Loucy (cell line): ENCODE data around the gene MSL1.

ENCODE experiments used
- H2AFZ ChIP-seq: fragments of 200-600 bp; sonication (generic); 2 replicates; pipeline ENCODE4 v1.6.0; 2016; ENCODE audit warnings: antibody characterized with exemption, mild to moderate bottlenecking, low read length, moderate library complexity
- H3F3A ChIP-seq: fragments of 200-600 bp; 2 replicates; pipeline ENCODE4 v1.6.0; 2016; ENCODE audit warnings: antibody characterized with exemption, low read depth, mild to moderate bottlenecking
- H3K27me3 ChIP-seq: fragments of 200-600 bp; sonication (generic); 2 replicates; pipeline ENCODE4 v1.6.1; 2014; ENCODE audit warnings: low read length, mild to moderate bottlenecking; ENCODE audit not compliant: insufficient read depth, poor library complexity, severe bottlenecking
- H3K36me3 ChIP-seq: fragments of 200-600 bp; sonication (generic); 2 replicates; pipeline ENCODE4 v1.6.1; 2016; ENCODE audit warnings: low read length; ENCODE audit not compliant: insufficient read depth
- H3K4me1 ChIP-seq: fragments of 200-600 bp; sonication (generic); 2 replicates; pipeline ENCODE4 v1.5.1; 2014; ENCODE audit warnings: low read length, mild to moderate bottlenecking; ENCODE audit not compliant: insufficient read depth, poor library complexity, severe bottlenecking
- H3K4me2 ChIP-seq: fragments of 200-600 bp; sonication (generic); 2 replicates; pipeline ENCODE4 v1.6.0; 2014; ENCODE audit warnings: antibody characterized with exemption, low read length, low read depth, mild to moderate bottlenecking; ENCODE audit not compliant: poor library complexity, severe bottlenecking
- H3K4me3 ChIP-seq: fragments of 200-600 bp; sonication (generic); 2 replicates; pipeline ENCODE4 v1.5.1; 2014; ENCODE audit warnings: low read length, mild to moderate bottlenecking, mixed read lengths; ENCODE audit not compliant: poor library complexity, severe bottlenecking
- H3K79me2 ChIP-seq: fragments of 200-600 bp; sonication (generic); 2 replicates; pipeline ENCODE4 v1.6.1; 2014; ENCODE audit warnings: low read length; ENCODE audit not compliant: insufficient read depth
- H3K9ac ChIP-seq: fragments of 200-600 bp; sonication (generic); 2 replicates; pipeline ENCODE4 v1.6.0; 2014; ENCODE audit warnings: mild to moderate bottlenecking, low read depth, low read length, moderate library complexity; ENCODE audit not compliant: poor library complexity, severe bottlenecking
- H3K9me2 ChIP-seq: fragments of 200-600 bp; sonication (generic); replicated peaks from 2 replicates; pipeline ENCODE4 v1.6.1; 2016; ENCODE audit warnings: low read depth, low read length, mixed read lengths
- H3K9me3 ChIP-seq: fragments of 200-600 bp; sonication (generic); 2 replicates; pipeline ENCODE4 v1.6.1; 2014; ENCODE audit warnings: mild to moderate bottlenecking, antibody characterized with exemption, low read length, low read depth; ENCODE audit not compliant: insufficient read depth
- H4K20me1 ChIP-seq: fragments of 200-600 bp; sonication (generic); 2 replicates; pipeline ENCODE4 v1.6.0; 2014; ENCODE audit warnings: antibody characterized with exemption, low read length, mild to moderate bottlenecking; ENCODE audit not compliant: insufficient read depth, poor library complexity, severe bottlenecking
- EZH2phosphoT487 ChIP-seq: fragments of 200-600 bp; IDR thresholded peaks from 2 replicates; pipeline ENCODE4 v1.6.1; 2018; ENCODE audit warnings: antibody characterized with exemption, mild to moderate bottlenecking, moderate library complexity, borderline replicate concordance
- TF ChIP-seq, protein P1 (sequence below): fragments of 200-600 bp; sonication (generic); conservative IDR thresholded peaks from 2 replicates; pipeline ENCODE4 v1.5.1; 2014; ENCODE audit warnings: mild to moderate bottlenecking, antibody characterized with exemption, low read length

MSL1 gene

DNA sequence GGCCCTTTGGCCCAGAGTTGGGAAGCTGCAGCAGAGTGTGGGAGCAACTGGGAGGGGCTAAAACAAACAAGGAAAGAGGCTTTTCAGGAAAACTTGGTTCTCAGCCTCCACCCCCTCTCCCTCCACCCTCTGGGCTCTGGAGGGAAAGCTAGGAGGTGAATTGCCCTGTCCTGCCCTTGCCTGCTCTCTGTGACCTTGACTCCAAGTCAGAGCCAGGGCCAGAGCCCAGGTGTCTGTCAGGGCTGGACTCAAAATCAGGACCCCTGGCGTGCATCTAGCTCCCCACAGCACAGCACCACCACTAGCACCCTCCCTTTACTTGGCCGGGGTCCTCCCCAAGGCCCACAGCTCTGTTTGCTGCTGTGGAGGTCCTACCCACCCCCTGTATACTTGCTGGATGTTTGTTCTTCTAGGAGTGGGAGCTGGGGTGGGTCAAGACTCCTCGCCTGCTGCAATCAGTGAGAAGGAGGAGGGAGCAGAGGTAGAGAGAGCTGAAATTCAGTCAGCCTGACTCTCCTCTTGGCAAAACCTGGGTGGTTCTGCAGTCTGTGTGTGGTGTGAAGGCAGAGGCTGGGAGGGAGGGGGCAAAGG is 18.6 kb upstream of the MSL1 start:
- Histone ChIP-seq H3K36me3 (no peaks in the 10 kb centered on the region), H3K9me2 (no peaks in the 10 kb centered on the region), H2AFZ (peak overlapping the region; percentile 69), H3K79me2 (peaks cover 11% of the 10 kb centered on the region; the same call in 1 of the 2 replicates), H3K27me3 (no peaks in the 10 kb centered on the region), H3K9me3 (no peaks in the 10 kb centered on the region), H3K4me2 (peak overlapping the region; percentile 28), H3F3A (no peaks in the 10 kb centered on the region), H3K4me3 (peak overlapping the region; percentile 6), H3K9ac (peak overlapping the region; percentile 51), H3K4me1 (peaks cover 54% of the 10 kb centered on the region), H4K20me1 (peaks cover 7% of the 10 kb centered on the region)
- TF ChIP-seq, protein P1, sequence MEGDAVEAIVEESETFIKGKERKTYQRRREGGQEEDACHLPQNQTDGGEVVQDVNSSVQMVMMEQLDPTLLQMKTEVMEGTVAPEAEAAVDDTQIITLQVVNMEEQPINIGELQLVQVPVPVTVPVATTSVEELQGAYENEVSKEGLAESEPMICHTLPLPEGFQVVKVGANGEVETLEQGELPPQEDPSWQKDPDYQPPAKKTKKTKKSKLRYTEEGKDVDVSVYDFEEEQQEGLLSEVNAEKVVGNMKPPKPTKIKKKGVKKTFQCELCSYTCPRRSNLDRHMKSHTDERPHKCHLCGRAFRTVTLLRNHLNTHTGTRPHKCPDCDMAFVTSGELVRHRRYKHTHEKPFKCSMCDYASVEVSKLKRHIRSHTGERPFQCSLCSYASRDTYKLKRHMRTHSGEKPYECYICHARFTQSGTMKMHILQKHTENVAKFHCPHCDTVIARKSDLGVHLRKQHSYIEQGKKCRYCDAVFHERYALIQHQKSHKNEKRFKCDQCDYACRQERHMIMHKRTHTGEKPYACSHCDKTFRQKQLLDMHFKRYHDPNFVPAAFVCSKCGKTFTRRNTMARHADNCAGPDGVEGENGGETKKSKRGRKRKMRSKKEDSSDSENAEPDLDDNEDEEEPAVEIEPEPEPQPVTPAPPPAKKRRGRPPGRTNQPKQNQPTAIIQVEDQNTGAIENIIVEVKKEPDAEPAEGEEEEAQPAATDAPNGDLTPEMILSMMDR, result no peak
- no peak for TF ChIP-seq EZH2phosphoT487

DNA sequence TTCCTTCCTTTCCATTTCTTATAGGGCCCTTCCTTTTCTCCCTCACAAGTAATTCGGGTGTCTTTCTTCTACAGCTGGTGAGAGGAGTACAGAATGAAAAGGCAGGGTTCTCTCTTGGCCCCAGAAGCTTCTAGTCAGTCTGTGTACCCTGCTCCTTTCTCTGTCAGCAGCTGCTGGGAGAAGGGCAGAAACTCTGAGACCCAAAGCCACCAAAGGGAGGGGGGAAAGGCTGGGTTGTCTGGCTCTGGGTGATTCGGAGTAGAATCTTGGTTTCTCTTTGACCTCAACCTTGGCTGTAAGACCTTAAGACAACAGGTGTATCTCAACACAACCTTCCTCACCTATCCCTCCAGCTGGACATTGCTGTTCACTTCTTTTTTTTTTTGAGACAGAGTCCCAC is 18.1 kb upstream of the MSL1 start:
- H3K27me3 ChIP-seq, result no peaks in the 10 kb centered on the region
- H3K79me2 ChIP-seq, result peaks cover 11% of the 10 kb centered on the region; the same call in 1 of the 2 replicates
- H2AFZ ChIP-seq, result peak overlapping the region; percentile 69
- no peaks in the 10 kb centered on the region for H3K9me2 ChIP-seq
- H3K4me1 ChIP-seq, result peaks cover 49% of the 10 kb centered on the region
- peak overlapping the region; percentile 6 for H3K4me3 ChIP-seq
- H3K9ac ChIP-seq, result peak overlapping the region; percentile 51
- no peaks in the 10 kb centered on the region for H3K36me3 ChIP-seq
- no peaks in the 10 kb centered on the region for H3K9me3 ChIP-seq
- peaks cover 7% of the 10 kb centered on the region for H4K20me1 ChIP-seq
- H3F3A ChIP-seq, result no peaks in the 10 kb centered on the region
- no peak for TF ChIP-seq EZH2phosphoT487
- TF ChIP-seq, protein P1, result no peak
- peak overlapping the region; percentile 28 for H3K4me2 ChIP-seq

DNA sequence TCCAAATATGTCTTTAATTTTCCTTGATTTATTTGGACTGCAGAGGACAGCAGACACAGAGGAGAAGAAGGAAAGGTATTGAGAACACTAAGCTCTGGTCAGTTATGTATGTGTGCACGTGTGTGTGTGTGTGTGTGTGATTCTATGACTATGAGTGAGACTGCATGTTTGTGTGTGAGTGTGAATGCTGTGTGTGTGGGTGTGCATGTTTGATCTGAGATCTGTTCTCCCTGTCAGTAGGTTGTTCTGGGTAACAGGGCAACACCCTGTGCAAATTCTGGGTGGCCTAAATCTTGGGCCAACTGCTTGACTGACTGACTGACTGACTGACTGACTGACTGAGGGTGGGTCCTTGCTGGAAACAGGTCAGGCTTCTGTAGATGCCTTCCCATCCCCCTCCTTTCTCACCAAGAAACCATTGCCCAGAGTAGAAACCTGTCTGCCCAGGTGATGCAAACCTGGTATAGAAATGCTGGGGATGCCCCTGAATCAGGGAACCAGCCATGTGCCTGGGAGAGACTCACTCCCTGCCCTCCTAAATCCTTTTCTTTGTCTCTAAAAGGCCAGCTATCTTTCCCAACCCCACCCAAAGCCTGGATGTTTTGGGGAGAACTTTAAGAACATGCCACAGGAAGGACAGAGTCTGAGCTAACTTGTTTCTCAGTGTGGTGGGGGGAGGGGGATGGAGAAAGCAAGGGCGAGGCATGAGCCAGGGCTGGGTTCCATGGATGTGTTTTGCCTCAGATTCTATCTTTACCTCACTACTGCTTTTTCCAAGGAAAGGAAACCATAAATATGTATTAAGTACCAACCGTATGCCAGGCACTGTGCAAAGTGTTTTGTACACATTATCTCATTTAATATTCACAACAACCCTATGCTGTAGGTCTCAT is 16.9 kb upstream of the MSL1 start:
- H4K20me1 ChIP-seq, result peaks cover 2% of the 10 kb centered on the region
- H3K4me3 ChIP-seq, result no peak overlapping the region
- no peak for TF ChIP-seq EZH2phosphoT487
- TF ChIP-seq, protein P1, result no peak
- no peaks in the 10 kb centered on the region for H3F3A ChIP-seq
- H3K9me2 ChIP-seq, result no peaks in the 10 kb centered on the region
- peaks cover 42% of the 10 kb centered on the region for H3K4me1 ChIP-seq
- no peak overlapping the region for H2AFZ ChIP-seq
- peak overlapping the region; percentile 7 for H3K9ac ChIP-seq
- no peaks in the 10 kb centered on the region for H3K36me3 ChIP-seq
- no peaks in the 10 kb centered on the region for H3K9me3 ChIP-seq
- no peaks in the 10 kb centered on the region for H3K27me3 ChIP-seq
- H3K4me2 ChIP-seq, result no peak overlapping the region
- peaks cover 5% of the 10 kb centered on the region; the same call in 1 of the 2 replicates for H3K79me2 ChIP-seq
